ENCODE measurements around the gene SPAG16.

DNA sequence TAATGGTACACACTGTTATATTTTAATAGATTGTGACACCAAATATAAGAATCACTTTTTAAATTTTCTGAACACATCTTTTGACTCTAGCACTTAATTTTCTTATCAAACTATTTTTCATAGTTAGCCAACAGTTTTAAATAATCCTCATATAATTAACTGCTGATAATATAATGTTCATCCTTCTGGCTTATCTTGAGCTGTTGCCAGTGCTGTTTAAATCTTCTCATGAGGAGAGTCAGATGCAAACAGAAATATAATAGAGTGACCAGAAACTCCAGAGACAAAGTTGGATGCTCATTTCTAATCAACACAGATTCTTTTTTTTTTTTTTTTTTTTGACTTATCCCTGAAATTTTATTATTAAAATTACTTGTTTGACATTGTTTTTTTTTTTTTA is 282.6 kb downstream of the SPAG16 start:
- TF ChIP-seq GATA2 (IDR thresholded peaks at IDR 0.05; ENCODE audit: low read depth, low read length) (no peak), GATA3 (IDR thresholded peaks at IDR 0.05; ENCODE audit: low read depth, low read length) (no peak)

Measured in SH-SY5Y (cell line).